K562 (cell line): ENCODE results near the gene LONRF2. TPM values are rescaled to one million over a fixed set of nuclear protein-coding genes. Genes with fewer than 3 reads are reported as not detected.

Source experiments
- CREB1 ChIP-seq, 2 experiments: sonication (generic) in 1 of 2; formaldehyde crosslinking in 1 of 2; IDR thresholded peaks; 2 replicates each; pipeline versions ENCODE4 v1.6.1 to v1.8.0; 2012 to 2022; ENCODE audit warnings: inconsistent platforms in 1 of 2, mild to moderate bottlenecking in 1 of 2, missing genetic modification reagents in 1 of 2, moderate library complexity in 1 of 2
- FOXA3 ChIP-seq, 2 experiments: fragments of 450-650 bp in 1 of 2; sonication (generic) in 1 of 2; formaldehyde crosslinking; IDR thresholded peaks in 1 of 2; conservative IDR thresholded peaks in 1 of 2; 2 replicates each; pipeline versions ENCODE4 v1.4.0 to v1.8.0; 2020 to 2022; ENCODE audit warnings: mild to moderate bottlenecking in 2 of 2, missing genetic modification reagents in 1 of 2
- HLTF ChIP-seq: fragments of 450-650 bp; IDR thresholded peaks from 2 replicates; pipeline ENCODE4 v1.6.1; 2016
- ILF3 ChIP-seq: fragments of 450-650 bp; IDR thresholded peaks from 2 replicates; pipeline ENCODE4 v1.6.1; 2018; ENCODE audit warnings: antibody characterized with exemption, mild to moderate bottlenecking, moderate library complexity, borderline replicate concordance
- KHSRP ChIP-seq: fragments of 450-650 bp; IDR thresholded peaks from 2 replicates; pipeline ENCODE4 v1.6.1; 2017
- NFE2L1 ChIP-seq: fragments of 450-650 bp; IDR thresholded peaks from 2 replicates; pipeline ENCODE4 v1.6.1; 2016; ENCODE audit warnings: missing genetic modification characterization, low read depth, mild to moderate bottlenecking, missing compliant biosample characterization, moderate library complexity, borderline replicate concordance
- NR2F6 ChIP-seq: fragments of 450-650 bp; formaldehyde crosslinking; IDR thresholded peaks from 2 replicates; pipeline ENCODE4 v1.4.0; 2020; ENCODE audit warnings: mild to moderate bottlenecking
- RFX1 ChIP-seq: fragments of 450-650 bp; IDR thresholded peaks from 2 replicates; pipeline ENCODE4 v1.6.1; 2016; ENCODE audit warnings: mild to moderate bottlenecking, moderate library complexity
- TSC22D4 ChIP-seq: fragments of 450-650 bp; IDR thresholded peaks from 2 replicates; pipeline ENCODE4 v1.6.1; 2016; ENCODE audit warnings: missing genetic modification characterization, missing biosample characterization, control low read depth
- WHSC1 ChIP-seq: IDR thresholded peaks from one replicate; pipeline ENCODE4 v1.6.1; 2012; ENCODE audit warnings: low read length, control low read depth, inconsistent platforms
- ZNF146 ChIP-seq: IDR thresholded peaks from one replicate; pipeline ENCODE4 v1.6.1; 2018; ENCODE audit warnings: missing compliant biosample characterization; ENCODE audit not compliant: unreplicated experiment
- ZNF263 ChIP-seq: sonication (generic); formaldehyde crosslinking; IDR thresholded peaks from 2 replicates; pipeline ENCODE4 v1.8.0; 2022; ENCODE audit warnings: mild to moderate bottlenecking, missing genetic modification reagents, borderline replicate concordance
- ZNF511 ChIP-seq: sonication (generic); formaldehyde crosslinking; IDR thresholded peaks from 2 replicates; pipeline ENCODE4 v1.8.0; 2022; ENCODE audit warnings: mild to moderate bottlenecking, missing genetic modification reagents
- polyA plus RNA-seq, 8 experiments: library from polyadenylated mRNA; depleted of rRNA in 4 of 8; stranded (reverse) in 5 of 8; unstranded in 3 of 8; fragments of >200 nt; fragmentation: Nextera tagmentation in 2 of 8; fragmentation: Illumina TruSeq in 1 of 8; extraction: Ambion mirVana in 2 of 8; extraction: Trizol in 1 of 8; gene quantifications; 2 replicates each; pipeline versions ENCODE4 v1.2.1 to v1.2.3, GENCODE V29; 2011 to 2014; ENCODE audit warnings: inconsistent platforms in 1 of 8, missing spikeins in 1 of 8
- total RNA-seq, 7 experiments: library from RNA; depleted of rRNA in 6 of 7; stranded (reverse); fragments of >200 nt in 6 of 7; fragmentation: Illumina TruSeq in 2 of 7; extraction: Trizol in 2 of 7; gene quantifications; 2 replicates each; pipeline versions ENCODE4 v1.2.1 to v1.2.3, GENCODE V29; 2011 to 2021; ENCODE audit warnings: low replicate concordance in 1 of 7
- TF ChIP-seq, protein P1 (sequence below), 2 experiments: fragments of 450-650 bp in 1 of 2; sonication (generic) in 1 of 2; formaldehyde crosslinking in 1 of 2; IDR thresholded peaks; 2 replicates each; pipeline versions ENCODE4 v1.7.1 to v1.9.0; 2016 to 2022; ENCODE audit warnings: inconsistent platforms in 1 of 2, mild to moderate bottlenecking in 1 of 2, missing genetic modification reagents in 1 of 2
- TF ChIP-seq, protein P2 (sequence below), 2 experiments: fragments of 150-350 bp in 1 of 2; IDR thresholded peaks; 2 replicates each; pipeline ENCODE4 v1.6.1; 2012 to 2016; ENCODE audit warnings: low read depth in 2 of 2, low read length in 2 of 2, mild to moderate bottlenecking in 1 of 2, moderate library complexity in 1 of 2

The LONRF2 gene
- total and polyA plus RNA-seq, 9 of the 15 experiments (the other 6 are each of a cell fraction or from before 2014, with no cell fraction given): 0.35 to 5.0 (median 2.7) TPM

DNA sequence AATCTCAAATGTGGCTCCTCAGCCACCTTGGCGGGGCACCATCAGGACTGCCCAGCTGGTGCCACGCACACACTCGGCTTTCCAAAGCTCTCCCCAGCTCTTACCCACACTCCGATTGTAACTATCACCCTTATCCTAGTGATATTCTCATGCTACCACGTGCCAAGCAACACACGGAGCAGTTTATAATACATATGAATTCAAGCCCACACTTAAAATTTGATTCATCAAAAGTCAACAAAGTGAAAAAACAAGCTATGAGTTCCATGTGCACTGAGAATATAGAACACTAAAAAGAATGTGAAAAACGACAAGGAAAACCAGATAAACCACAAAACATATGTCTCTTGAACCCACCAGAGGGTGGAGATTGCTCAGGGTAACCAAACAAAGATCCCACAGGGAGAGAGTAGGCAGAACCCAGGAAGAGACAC, 31.6 kb downstream of the LONRF2 start (continued):
- TF ChIP-seq, protein P1, sequence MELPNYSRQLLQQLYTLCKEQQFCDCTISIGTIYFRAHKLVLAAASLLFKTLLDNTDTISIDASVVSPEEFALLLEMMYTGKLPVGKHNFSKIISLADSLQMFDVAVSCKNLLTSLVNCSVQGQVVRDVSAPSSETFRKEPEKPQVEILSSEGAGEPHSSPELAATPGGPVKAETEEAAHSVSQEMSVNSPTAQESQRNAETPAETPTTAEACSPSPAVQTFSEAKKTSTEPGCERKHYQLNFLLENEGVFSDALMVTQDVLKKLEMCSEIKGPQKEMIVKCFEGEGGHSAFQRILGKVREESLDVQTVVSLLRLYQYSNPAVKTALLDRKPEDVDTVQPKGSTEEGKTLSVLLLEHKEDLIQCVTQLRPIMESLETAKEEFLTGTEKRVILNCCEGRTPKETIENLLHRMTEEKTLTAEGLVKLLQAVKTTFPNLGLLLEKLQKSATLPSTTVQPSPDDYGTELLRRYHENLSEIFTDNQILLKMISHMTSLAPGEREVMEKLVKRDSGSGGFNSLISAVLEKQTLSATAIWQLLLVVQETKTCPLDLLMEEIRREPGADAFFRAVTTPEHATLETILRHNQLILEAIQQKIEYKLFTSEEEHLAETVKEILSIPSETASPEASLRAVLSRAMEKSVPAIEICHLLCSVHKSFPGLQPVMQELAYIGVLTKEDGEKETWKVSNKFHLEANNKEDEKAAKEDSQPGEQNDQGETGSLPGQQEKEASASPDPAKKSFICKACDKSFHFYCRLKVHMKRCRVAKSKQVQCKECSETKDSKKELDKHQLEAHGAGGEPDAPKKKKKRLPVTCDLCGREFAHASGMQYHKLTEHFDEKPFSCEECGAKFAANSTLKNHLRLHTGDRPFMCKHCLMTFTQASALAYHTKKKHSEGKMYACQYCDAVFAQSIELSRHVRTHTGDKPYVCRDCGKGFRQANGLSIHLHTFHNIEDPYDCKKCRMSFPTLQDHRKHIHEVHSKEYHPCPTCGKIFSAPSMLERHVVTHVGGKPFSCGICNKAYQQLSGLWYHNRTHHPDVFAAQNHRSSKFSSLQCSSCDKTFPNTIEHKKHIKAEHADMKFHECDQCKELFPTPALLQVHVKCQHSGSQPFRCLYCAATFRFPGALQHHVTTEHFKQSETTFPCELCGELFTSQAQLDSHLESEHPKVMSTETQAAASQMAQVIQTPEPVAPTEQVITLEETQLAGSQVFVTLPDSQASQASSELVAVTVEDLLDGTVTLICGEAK (IDR thresholded peaks at IDR 0.05): no peak
- TF ChIP-seq, protein P1 (CRISPR knock-in tag; IDR thresholded peaks at IDR 0.05): no peak
- TF ChIP-seq HLTF: no peak
- no peak for TF ChIP-seq WHSC1
- no peak for TF ChIP-seq NR2F6
- TF ChIP-seq ILF3: no peak
- TF ChIP-seq ZNF146 (CRISPR knock-in tag): no peak
- no peak for TF ChIP-seq KHSRP
- TF ChIP-seq, protein P2, sequence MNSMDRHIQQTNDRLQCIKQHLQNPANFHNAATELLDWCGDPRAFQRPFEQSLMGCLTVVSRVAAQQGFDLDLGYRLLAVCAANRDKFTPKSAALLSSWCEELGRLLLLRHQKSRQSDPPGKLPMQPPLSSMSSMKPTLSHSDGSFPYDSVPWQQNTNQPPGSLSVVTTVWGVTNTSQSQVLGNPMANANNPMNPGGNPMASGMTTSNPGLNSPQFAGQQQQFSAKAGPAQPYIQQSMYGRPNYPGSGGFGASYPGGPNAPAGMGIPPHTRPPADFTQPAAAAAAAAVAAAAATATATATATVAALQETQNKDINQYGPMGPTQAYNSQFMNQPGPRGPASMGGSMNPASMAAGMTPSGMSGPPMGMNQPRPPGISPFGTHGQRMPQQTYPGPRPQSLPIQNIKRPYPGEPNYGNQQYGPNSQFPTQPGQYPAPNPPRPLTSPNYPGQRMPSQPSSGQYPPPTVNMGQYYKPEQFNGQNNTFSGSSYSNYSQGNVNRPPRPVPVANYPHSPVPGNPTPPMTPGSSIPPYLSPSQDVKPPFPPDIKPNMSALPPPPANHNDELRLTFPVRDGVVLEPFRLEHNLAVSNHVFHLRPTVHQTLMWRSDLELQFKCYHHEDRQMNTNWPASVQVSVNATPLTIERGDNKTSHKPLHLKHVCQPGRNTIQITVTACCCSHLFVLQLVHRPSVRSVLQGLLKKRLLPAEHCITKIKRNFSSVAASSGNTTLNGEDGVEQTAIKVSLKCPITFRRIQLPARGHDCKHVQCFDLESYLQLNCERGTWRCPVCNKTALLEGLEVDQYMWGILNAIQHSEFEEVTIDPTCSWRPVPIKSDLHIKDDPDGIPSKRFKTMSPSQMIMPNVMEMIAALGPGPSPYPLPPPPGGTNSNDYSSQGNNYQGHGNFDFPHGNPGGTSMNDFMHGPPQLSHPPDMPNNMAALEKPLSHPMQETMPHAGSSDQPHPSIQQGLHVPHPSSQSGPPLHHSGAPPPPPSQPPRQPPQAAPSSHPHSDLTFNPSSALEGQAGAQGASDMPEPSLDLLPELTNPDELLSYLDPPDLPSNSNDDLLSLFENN (IDR thresholded peaks at IDR 0.05; ENCODE audit: low read depth in 2 of 2, low read length in 2 of 2): no peak
- TF ChIP-seq FOXA3 (CRISPR knock-in tag; conservative IDR thresholded peaks at IDR 0.05 in 1 of 2, IDR thresholded peaks at IDR 0.05 in 1 of 2): no peak
- no peak for TF ChIP-seq RFX1
- TF ChIP-seq NFE2L1 (tag): no peak
- no peak for TF ChIP-seq ZNF511 (CRISPR knock-in tag)
- no peak for TF ChIP-seq ZNF263 (CRISPR knock-in tag)
- no peak for TF ChIP-seq TSC22D4 (tag)
- TF ChIP-seq CREB1 (IDR thresholded peaks at IDR 0.05): no peak
- TF ChIP-seq CREB1 (CRISPR knock-in tag; IDR thresholded peaks at IDR 0.05): no peak
